ENCODE results near the gene NOP58. TPM values are rescaled to one million over a fixed set of nuclear protein-coding genes. Genes with fewer than 3 reads are reported as not detected.
A peak's percentile ranks its signal among the peaks of the same experiment; 100 is the strongest.

The NOP58 gene
- total and polyA plus RNA-seq, 10 of the 15 experiments (the other 5 are each of a cell fraction or from before 2014, with no cell fraction given) = 131 to 327 (median 217) TPM

- DNase-seq (ENCODE audit: low read depth, low spot score) = no peak
- peak overlapping the region; percentile 86 for H3K9ac ChIP-seq (ENCODE audit: control insufficient read depth, insufficient read depth, low read length)
- no peaks in the 10 kb centered on the region for H3K27me3 ChIP-seq (replicated peaks in 1 of 2; ENCODE audit: control insufficient read depth in 2 of 2, insufficient read depth in 2 of 2, low read length in 1 of 2)
- H3K4me3 ChIP-seq = peak overlapping the region; percentile 91
- H2AFZ ChIP-seq (ENCODE audit: control insufficient read depth, low read depth, low read length) = peak overlapping the region; percentile 62
- no peaks in the 10 kb centered on the region for H3K4me1 ChIP-seq (ENCODE audit: control insufficient read depth, insufficient read depth, low read length)
- peak; percentile 70 for ATAC-seq
- no peak for TF ChIP-seq CEBPB (IDR thresholded peaks at IDR 0.05; ENCODE audit: borderline replicate concordance in 1 of 2, low read depth in 2 of 2, low read length in 2 of 2)
- no peak for TF ChIP-seq E2F8 (IDR thresholded peaks at IDR 0.05; ENCODE audit: low read depth, partially characterized antibody)
- no peak; a peak in 1 of 4 replicates for TF ChIP-seq IKZF2 (IDR thresholded peaks at IDR 0.05)
- TF ChIP-seq HDGF (IDR thresholded peaks at IDR 0.05) = no peak
- BruUV-seq (replicated peaks) = no TSS peak
- intact Hi-C loops (cut with micrococcal nuclease; ENCODE audit: unreplicated experiment) (loop anchor here (1.0 to 5.0 kb wide), 2 partner anchors 21 to 34 kb away; no protein-coding TSS in a partner anchor), in situ Hi-C loops (cut with MboI) (no loop called here)
- CTCF ChIA-PET = interaction anchor here (0.6 to 1.5 kb wide), 6 partner anchors 8 to 378 kb away, joined by 3 to 4 read pairs (median 4); partner anchors contain the start of gene NOP58
- H3K27ac ChIP-seq (ENCODE audit: control insufficient read depth, insufficient read depth) = peak overlapping the region; percentile 72
- RAD21 ChIA-PET (ENCODE audit: unreplicated experiment) = interaction anchor here (0.9 to 1.4 kb wide), 2 partner anchors 29 to 34 kb away, joined by 3 to 4 read pairs; no protein-coding TSS in a partner anchor
- H3K4me2 ChIP-seq (ENCODE audit: control insufficient read depth, insufficient read depth) = peak overlapping the region; percentile 75
- peaks cover 51% of the 10 kb centered on the region for H3K79me2 ChIP-seq (ENCODE audit: control insufficient read depth, insufficient read depth, low read length)
- H4K20me1 ChIP-seq (ENCODE audit: control insufficient read depth, insufficient read depth) = no peaks in the 10 kb centered on the region; the same call in 1 of the 2 replicates
- under 1% methylated on average over 28 of the region's 30 CpGs for WGBS (ENCODE audit: insufficient coverage, insufficient replicate concordance, low lambda C conversion rate, missing lambda C conversion rate)
- SMC1A ChIA-PET (ENCODE audit: uncharacterized antibody, unreplicated experiment) = interaction anchor here (0.9 to 1.9 kb wide), 5 partner anchors 27 to 1004 kb away, joined by 3 to 6 read pairs (median 4); partner anchors contain the start of gene NOP58
- no peak for FAIRE-seq
- H3K36me3 ChIP-seq (ENCODE audit: control insufficient read depth in 2 of 2, insufficient read depth in 2 of 2, low read length in 1 of 2) = no peaks in the 10 kb centered on the region
- H3K9me3 ChIP-seq (replicated peaks; ENCODE audit: control insufficient read depth, insufficient read depth, low read length) = no peaks in the 10 kb centered on the region
- POLR2A ChIA-PET = interaction anchor here (0.6 to 1.5 kb wide), 6 partner anchors 9 to 33 kb away, joined by 3 to 4 read pairs (median 4); partner anchors contain the start of gene NOP58
These were observed 27.8 kb upstream of the NOP58 start for GRCh38 chr2:202237787-202238233.

All from GM12878 (cell line).